NK-92 (cell line): ENCODE measurements around the gene TTC34.
"Not testable (repeated sequence)": the region's sequence is repeated elsewhere in the genome, so short reads cannot be mapped to it uniquely, and the experiment has no call there.

Experiments used
- DNase-seq: peaks from one replicate; lab custom pipeline; 2025; ENCODE audit not compliant: unreplicated experiment; lab: John Stamatoyannopoulos, UW

The TTC34 gene

DNA sequence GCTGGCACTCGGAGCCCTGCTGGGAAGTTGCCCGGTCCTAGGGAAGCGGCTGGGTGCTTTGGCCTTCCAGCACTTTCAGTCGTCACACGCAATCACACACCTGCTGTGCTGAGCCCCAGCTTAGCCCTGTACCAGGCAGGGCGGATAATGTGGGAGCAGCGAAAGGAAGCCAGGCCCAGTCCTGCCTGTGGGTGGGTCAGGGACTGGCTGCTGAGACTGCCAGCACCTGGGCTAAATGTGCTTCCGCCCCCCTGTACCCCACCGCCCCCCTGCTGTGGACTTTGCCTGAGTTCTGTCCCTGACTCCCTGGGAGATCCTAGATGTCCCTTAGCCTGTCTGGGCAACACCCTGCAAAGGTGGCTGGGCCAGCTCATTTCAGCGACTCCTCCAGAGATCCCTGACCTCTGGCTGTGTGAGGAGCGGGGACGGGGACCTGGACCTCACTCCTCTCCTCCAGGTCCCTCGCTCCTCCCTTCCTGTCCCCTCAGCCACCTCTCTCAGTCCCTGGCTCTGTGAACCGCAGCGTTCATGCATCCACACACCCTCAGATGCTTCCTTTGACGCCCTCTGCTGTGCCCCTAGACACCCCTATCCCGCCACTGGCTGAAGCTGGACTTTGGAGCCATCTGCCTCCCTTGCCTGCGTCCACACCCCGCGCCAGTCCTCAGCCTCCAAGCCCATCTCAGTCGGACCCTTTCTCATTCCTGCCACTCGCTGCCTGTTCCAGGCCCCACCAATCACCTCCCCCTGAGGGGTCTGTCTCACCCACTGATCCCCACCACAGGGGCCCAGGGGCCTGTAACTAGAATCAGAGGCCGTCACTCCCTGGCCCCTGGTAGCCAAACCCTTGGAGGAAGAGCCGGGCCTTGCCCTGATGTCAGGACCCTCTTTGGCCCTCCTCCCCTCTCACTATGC lies 170.1 kb downstream of the TTC34 start:
- no peak for DNase-seq

DNA sequence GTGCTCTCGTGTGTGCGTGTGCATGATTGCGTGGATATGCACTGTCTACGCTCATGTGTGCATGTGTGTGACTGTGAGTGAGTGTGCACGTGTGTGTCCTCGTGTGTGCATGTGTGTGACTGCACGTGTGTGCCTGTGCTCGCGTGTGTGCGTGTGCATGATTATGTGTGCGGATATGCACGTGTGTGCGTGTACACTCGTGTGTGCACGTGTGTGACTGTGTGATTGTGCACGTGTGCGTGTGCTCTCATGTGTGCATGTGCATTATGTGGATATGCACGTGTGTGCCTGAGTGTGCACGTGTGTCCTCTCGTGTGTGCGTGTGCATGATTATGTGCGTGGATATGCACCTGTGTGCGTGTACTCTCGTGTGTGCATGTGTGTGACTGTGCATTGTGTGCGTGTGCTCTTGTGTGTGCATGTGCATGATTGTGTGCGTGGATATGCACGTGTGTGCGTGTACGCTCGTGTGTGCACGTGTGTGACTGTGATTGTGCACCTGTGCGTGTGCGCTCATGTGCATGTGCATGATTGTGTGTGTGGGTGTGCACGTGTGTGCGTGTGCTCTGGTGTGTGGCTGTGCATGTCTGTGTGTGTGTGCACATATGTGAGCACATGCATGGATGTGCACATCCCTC lies 170.9 kb downstream of the TTC34 start:
- no peak for DNase-seq

- DNase-seq = no peak
Measured at GRCh38 chr1:2629627-2630497, 171.6 kb downstream of the TTC34 start.

DNA sequence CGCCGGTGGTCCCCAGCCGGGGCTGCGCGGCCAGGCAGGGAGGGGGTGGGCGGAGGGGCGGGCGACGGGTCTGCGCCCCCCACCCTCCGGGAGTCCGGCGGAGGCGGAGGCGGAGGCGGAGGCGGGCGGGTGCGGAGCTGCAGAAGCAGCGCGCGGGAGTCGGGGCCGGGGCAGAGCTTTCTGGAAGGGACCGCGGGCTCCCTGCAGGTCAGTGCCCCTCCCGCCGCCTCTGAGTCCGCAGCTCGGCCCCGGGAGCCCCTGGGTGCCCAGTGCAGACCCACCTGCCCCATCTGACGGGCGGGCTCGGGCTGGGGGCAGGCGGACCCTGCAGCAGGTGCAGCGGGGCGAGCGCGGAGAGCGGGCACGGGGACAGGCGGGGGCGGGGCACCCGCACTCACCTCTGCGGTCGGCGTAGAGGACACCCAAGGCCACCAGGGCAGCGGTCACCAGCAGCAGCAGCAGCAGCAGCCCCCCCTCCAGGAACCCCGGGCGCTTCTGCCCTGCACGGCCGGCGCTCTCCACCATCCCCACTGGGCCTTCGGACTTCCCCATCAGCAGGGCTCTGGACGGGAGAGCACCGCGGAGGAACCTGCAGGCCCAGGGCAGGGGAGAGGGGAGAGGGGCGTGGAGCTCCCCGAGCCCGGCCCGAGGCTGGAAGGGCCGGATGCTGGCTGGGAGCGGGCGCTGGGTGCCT lies 172.4 kb downstream of the TTC34 start:
- DNase-seq = no peak

GRCh38 chr1:2628191-2628932 lies 173.1 kb downstream of the TTC34 start:
- DNase-seq = no peak

GRCh38 chr1:2627746-2628145 lies 173.7 kb downstream of the TTC34 start:
- no peak for DNase-seq

DNA sequence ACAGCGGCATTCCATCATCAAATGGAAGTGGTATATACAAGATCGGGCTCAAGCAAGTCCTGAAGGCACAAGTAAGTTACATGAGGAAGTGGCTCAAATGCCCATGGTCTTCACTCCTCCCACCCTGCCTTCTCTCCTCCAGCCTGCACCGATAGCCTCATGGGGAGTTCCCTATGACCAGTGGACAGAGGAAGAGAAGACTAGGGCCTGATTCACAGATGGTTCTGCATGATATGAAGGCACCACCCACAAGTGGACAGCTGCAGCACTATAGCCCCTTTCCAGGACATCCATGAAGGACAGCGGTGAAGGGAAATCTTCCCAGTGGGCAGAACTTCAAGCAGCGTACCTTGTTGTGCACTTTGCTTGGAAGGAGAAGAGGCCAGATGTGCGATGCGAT lies 175.7 kb downstream of the TTC34 start:
- not testable (repeated sequence) for DNase-seq

GRCh38 chr1:2625311-2625710 lies 176.2 kb downstream of the TTC34 start:
- no peak for DNase-seq

GRCh38 chr1:2624735-2625300 lies 176.7 kb downstream of the TTC34 start:
- DNase-seq = no peak

DNA sequence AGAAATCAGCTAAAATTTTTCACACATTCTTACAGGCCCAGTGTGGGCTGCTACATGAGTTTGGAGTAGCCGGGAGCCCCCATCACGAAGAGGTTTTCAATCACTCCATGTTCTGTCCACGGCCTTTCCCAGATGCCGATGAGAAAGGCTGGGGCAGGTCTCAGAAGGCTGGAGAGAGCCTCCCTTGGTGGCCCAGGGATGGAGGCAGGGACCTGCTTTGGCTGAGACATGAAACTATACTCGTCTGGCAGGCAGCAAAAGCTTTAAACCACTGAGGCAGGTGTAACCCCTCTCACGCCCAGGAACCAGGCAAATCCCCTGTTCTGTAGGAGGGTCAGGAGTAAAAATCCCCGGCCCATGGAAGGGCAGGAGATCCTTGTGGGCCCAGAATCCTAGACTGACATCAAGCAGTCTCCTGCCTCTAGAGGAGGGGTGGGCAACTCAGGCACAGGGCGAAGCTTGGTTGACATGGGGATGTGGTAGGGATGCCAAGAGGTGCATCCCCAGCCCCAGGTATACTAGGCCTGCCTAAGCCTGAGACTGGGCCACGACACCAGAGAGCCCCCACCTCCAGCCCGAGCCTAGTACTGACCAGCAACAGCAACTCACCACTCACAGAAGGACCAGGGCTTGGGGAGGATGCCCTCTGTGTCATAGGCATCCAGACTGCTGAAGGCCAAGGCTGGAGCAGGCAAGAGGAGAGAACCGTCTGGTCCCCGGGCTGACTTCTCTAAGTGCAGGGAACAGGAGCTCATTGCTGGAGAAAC lies 177.7 kb downstream of the TTC34 start:
- no peak for DNase-seq

GRCh38 chr1:2617971-2618470 lies 183.5 kb downstream of the TTC34 start:
- no peak for DNase-seq

GRCh38 chr1:2614145-2614544 lies 187.3 kb downstream of the TTC34 start:
- no peak for DNase-seq

DNA sequence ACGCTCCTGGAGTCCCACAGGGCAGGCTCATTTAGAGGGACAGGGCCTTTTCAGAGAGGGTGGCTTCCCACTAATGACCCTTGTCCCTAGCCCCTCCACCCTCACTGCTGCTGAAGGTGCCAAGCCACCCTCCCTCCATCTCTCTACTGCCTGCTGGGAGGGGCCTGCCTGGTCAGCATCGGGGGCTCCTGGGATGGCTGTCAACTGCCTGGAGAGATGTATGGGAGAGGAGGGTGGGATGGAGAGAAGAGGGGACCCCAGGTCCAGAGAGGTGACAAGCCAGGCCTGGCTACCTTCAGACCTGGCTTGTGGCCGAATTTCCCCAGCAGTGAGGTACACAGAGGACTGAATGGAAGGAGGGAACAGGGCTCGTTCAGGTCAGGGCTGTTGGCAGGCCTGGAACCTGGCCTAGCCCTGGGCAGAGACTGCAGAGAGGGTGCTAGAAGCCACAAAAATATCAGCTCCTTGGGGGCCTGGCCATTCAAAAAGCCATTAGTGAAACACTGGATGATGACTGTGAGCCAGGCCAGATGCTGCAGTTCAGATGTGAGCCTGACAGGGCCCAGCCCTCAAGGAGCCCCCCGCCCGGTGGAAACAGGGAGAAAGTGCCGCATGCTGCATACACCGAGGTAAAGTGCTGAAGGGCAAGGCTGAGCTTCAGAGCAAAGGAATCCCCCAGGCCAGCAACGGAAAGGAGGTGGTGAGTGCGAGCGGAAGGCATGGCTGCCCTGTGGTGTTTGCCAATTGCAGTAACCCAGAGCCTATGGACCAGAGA lies 188.7 kb downstream of the TTC34 start:
- no peak for DNase-seq

DNA sequence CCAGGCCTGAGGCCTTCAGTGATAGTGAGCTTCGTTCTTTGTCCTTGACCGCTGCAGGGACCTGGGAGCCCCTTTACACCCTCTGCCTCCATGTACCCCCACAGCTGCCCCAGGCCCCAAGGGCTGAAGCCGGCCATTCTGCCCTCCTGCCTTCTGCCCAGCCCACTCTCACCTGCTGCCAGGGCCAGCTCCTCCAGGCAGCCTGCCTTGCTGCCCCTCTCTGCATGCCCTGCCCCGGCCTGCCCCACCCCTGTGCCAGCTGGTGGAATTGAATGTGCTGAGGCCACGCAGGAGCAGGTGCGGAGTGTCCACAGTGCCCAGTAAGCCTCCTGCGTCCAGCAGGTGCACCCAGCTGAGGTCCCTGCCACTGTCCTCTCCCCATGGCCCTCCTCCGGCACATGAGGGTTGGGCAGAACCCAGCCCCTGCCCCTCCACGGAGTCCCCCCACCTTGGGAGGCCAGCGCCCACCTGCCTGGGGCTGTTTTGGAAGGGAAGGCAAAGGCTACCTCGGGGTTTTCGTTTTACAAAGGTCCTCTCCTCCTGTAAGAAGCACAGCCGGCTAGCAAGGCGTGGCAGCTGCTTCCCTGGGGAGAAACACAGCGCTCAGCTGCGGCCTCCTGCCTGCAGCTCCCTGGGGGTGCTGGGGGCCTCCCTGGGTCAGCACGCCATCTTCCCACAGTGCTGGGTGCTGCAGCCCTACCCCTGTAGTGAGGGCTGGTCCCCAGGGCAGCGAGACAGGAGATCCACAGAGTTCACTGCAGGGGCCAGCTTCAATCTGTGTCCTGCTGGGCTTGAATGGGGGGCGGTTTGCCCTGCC lies 189.7 kb downstream of the TTC34 start:
- DNase-seq = no peak

DNA sequence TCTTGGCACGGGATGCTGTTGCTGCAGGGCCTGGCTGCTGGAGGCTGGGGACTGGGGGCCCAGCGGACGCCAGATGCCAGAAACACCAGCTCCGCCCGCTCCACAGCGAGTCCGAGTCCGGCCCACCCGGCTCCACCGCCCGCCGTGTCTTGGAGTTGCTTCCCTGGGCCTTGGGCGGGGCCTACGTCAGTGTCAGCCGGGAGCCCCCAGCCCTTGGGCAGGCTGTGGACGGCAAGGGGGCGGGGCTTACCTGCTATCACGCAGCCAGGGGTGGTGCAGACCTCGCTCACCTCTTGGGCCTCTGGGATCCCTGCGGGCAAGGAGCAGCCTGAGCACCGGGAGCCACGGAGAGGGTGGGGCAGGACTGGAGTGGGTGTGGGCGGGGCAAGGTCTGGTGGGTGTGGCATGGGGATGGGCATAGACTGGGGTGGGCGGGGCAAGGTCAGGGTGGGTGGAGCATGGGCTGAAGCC lies 190.4 kb downstream of the TTC34 start:
- DNase-seq = no peak

- no peak for DNase-seq
Measured at GRCh38 chr1:2610036-2610959, 191.2 kb downstream of the TTC34 start.
